SK-N-SH (cell line): ENCODE data around the gene CELF2.

Experiments used
- CHD2 ChIP-seq: fragments of 150-350 bp; IDR thresholded peaks from 2 replicates; pipeline ENCODE4 v1.6.1; 2018; ENCODE audit warnings: low read length; ENCODE audit not compliant: partially characterized antibody
- CTCF ChIP-seq: fragments of 200-600 bp; sonication (generic); IDR thresholded peaks from 2 replicates; pipeline ENCODE4 v1.6.1; 2017; ENCODE audit warnings: antibody characterized with exemption, mild to moderate bottlenecking, moderate library complexity
- EP300 ChIP-seq, 2 experiments: IDR thresholded peaks; 2 replicates each; pipeline versions ENCODE4 v1.4.0 to v1.6.1; 2012; ENCODE audit warnings: borderline replicate concordance in 1 of 2, low read depth in 1 of 2, low read length in 1 of 2
- FOXJ3 ChIP-seq: sonication (generic); formaldehyde crosslinking; IDR thresholded peaks from 2 replicates; pipeline ENCODE4 v1.5.1; 2020; ENCODE audit warnings: mild to moderate bottlenecking, missing genetic modification reagents
- MEF2A ChIP-seq: IDR thresholded peaks from 2 replicates; pipeline ENCODE4 v1.4.0; 2012; ENCODE audit warnings: low read depth, borderline replicate concordance
- NFIC ChIP-seq: IDR thresholded peaks from 2 replicates; pipeline ENCODE4 v1.4.0; 2012; ENCODE audit warnings: borderline replicate concordance
- RFX5 ChIP-seq: IDR thresholded peaks from 2 replicates; pipeline ENCODE4 v1.6.1; 2012; ENCODE audit warnings: mild to moderate bottlenecking, improper control_type of control experiment, low read length
- SIN3A ChIP-seq: IDR thresholded peaks from 2 replicates; pipeline ENCODE4 v1.6.1; 2012; ENCODE audit warnings: low read depth, mild to moderate bottlenecking, low read length, moderate library complexity, borderline replicate concordance
- SMC3 ChIP-seq: IDR thresholded peaks from 2 replicates; pipeline ENCODE4 v1.6.1; 2012; ENCODE audit warnings: low read depth, low read length, improper control_type of control experiment
- YY1 ChIP-seq: IDR thresholded peaks from 2 replicates; pipeline ENCODE4 v1.4.0; 2012; ENCODE audit warnings: low read depth, mild to moderate bottlenecking

- TF ChIP-seq EP300 (IDR thresholded peaks at IDR 0.05; ENCODE audit: borderline replicate concordance in 1 of 2, low read depth in 1 of 2, low read length in 1 of 2): no peak
- TF ChIP-seq CTCF: no peak
- TF ChIP-seq YY1: no peak
- no peak for TF ChIP-seq SIN3A
- TF ChIP-seq MEF2A: no peak
- TF ChIP-seq CHD2: no peak
- no peak for TF ChIP-seq RFX5
- no peak for TF ChIP-seq NFIC
- TF ChIP-seq SMC3: no peak
- TF ChIP-seq FOXJ3 (CRISPR knock-in tag): no peak
These were observed 41.3 kb downstream of the CELF2 start for GRCh38 chr10:11058965-11059364.
